HG02678 (cell line): ENCODE measurements around the gene CSF1R.
"Not testable (repeated sequence)": the region's sequence is repeated elsewhere in the genome, so short reads cannot be mapped to it uniquely, and the experiment has no call there.

Source experiments
- ATAC-seq: cut with Tn5 transposase; IDR thresholded peaks from one replicate; pipeline ENCODE4 v1.9.1; 2021; ENCODE audit warnings: mild to moderate bottlenecking, moderate library complexity; ENCODE audit not compliant: unreplicated experiment

CSF1R gene

GRCh38 chr5:150033334-150033733 is 53.0 kb downstream of the CSF1R start:
- no peak for ATAC-seq

- not testable (repeated sequence) for ATAC-seq
Observed at GRCh38 chr5:150028047-150028446, 58.3 kb downstream of the CSF1R start.

- ATAC-seq, result no peak
Observed at GRCh38 chr5:150026682-150027172, 59.6 kb downstream of the CSF1R start.

GRCh38 chr5:150024346-150024984 is 61.9 kb downstream of the CSF1R start:
- ATAC-seq, result no peak

GRCh38 chr5:150023136-150023535 is 63.2 kb downstream of the CSF1R start:
- no peak for ATAC-seq

- no peak for ATAC-seq
Observed at GRCh38 chr5:150022681-150023080, 63.7 kb downstream of the CSF1R start.

GRCh38 chr5:150022158-150022531 is 64.2 kb downstream of the CSF1R start:
- ATAC-seq, result no peak

- no peak for ATAC-seq
Observed at GRCh38 chr5:150021491-150022157, 64.7 kb downstream of the CSF1R start.

- ATAC-seq, result no peak
Observed at GRCh38 chr5:150020249-150020648, 66.1 kb downstream of the CSF1R start.

- ATAC-seq, result no peak
Observed at GRCh38 chr5:150017226-150018005, 68.9 kb downstream of the CSF1R start.

- no peak for ATAC-seq
Observed at GRCh38 chr5:150016537-150016936, 69.8 kb downstream of the CSF1R start.

- ATAC-seq, result no peak
Observed at GRCh38 chr5:150015415-150015814, 70.9 kb downstream of the CSF1R start.

GRCh38 chr5:150014456-150014855 is 71.9 kb downstream of the CSF1R start:
- no peak for ATAC-seq

- ATAC-seq, result no peak
Observed at GRCh38 chr5:150013931-150014330, 72.4 kb downstream of the CSF1R start.

- ATAC-seq, result no peak
Observed at GRCh38 chr5:150009671-150010387, 76.5 kb downstream of the CSF1R start.

GRCh38 chr5:150007050-150007449 is 79.3 kb downstream of the CSF1R start:
- ATAC-seq, result no peak

- ATAC-seq, result no peak
Observed at GRCh38 chr5:150006318-150006717, 80.0 kb downstream of the CSF1R start.
